Cerebellar nuclear complex (tissue), 1 donor: ENCODE measurements around the gene CCDC160.
"Not testable (repeated sequence)": the region's sequence is repeated elsewhere in the genome, so short reads cannot be mapped to it uniquely, and the experiment has no call there.

Source experiments
- DNase-seq, 2 experiments: peaks; one replicate each; lab custom pipeline; 2025; lab: John Stamatoyannopoulos, UW

Gene CCDC160

GRCh38 chrX:134236626-134237614 is at the start of gene CCDC160:
Gene CCDC160, plus strand, starts transcription at chrX:134237182. Its CDS starts 7,619 bp downstream, at chrX:134244801.
- DNase-seq: no peak

GRCh38 chrX:134191281-134191680 is 45.7 kb upstream of the CCDC160 start:
- no peak for DNase-seq

GRCh38 chrX:134194915-134195314 is 42.1 kb upstream of the CCDC160 start:
- no peak for DNase-seq

GRCh38 chrX:134202561-134202960 is 34.4 kb upstream of the CCDC160 start:
- no peak for DNase-seq

- no peak for DNase-seq
These were observed 30.8 kb upstream of the CCDC160 start for GRCh38 chrX:134206221-134206620.

GRCh38 chrX:134210465-134210864 is 26.5 kb upstream of the CCDC160 start:
- DNase-seq: no peak

GRCh38 chrX:134235236-134235635 is 1.7 kb upstream of the CCDC160 start:
- DNase-seq: no peak

GRCh38 chrX:134238144-134238543 is 1.2 kb downstream of the CCDC160 start:
- DNase-seq: not testable (repeated sequence)

- DNase-seq: no peak
These were observed 2.0 kb downstream of the CCDC160 start for GRCh38 chrX:134239016-134239415.

- DNase-seq: no peak
These were observed 3.2 kb downstream of the CCDC160 start for GRCh38 chrX:134240209-134240608.

- no peak for DNase-seq
These were observed 5.1 kb downstream of the CCDC160 start for GRCh38 chrX:134241960-134242619.

- no peak for DNase-seq
These were observed 7.1 kb downstream of the CCDC160 start for GRCh38 chrX:134244043-134244442.

- no peak for DNase-seq
These were observed 9.3 kb downstream of the CCDC160 start for GRCh38 chrX:134246282-134246681.

GRCh38 chrX:134247492-134247891 is 10.5 kb downstream of the CCDC160 start:
- no peak for DNase-seq

GRCh38 chrX:134249241-134249640 is 12.3 kb downstream of the CCDC160 start:
- DNase-seq: no peak

- DNase-seq: no peak
These were observed 14.3 kb downstream of the CCDC160 start for GRCh38 chrX:134251241-134251640.

- no peak for DNase-seq
These were observed 17.5 kb downstream of the CCDC160 start for GRCh38 chrX:134254511-134254910.

- no peak for DNase-seq
These were observed 18.6 kb downstream of the CCDC160 start for GRCh38 chrX:134255555-134255954.

- no peak for DNase-seq
These were observed 19.7 kb downstream of the CCDC160 start for GRCh38 chrX:134256684-134257083.

- no peak for DNase-seq
These were observed 21.2 kb downstream of the CCDC160 start for GRCh38 chrX:134258202-134258601.

- not testable (repeated sequence) for DNase-seq
These were observed 49.0 kb downstream of the CCDC160 start for GRCh38 chrX:134285934-134286333.

GRCh38 chrX:134287346-134287745 is 50.4 kb downstream of the CCDC160 start:
- DNase-seq: no peak

GRCh38 chrX:134294548-134294947 is 57.6 kb downstream of the CCDC160 start:
- DNase-seq: no peak
